Sigmoid colon (tissue), 4 donors: Measurements from ENCODE around the gene RBM12.
A peak's percentile ranks its signal among the peaks of the same experiment; 100 is the strongest.

ENCODE experiments used
- POLR2A ChIP-seq, 2 donors: fragments of 450-650 bp; IDR thresholded peaks; one replicate each; pipeline ENCODE4 v1.6.1; 2016; ENCODE audit warnings: antibody characterized with exemption in 2 of 2, mild to moderate bottlenecking in 2 of 2, moderate library complexity in 2 of 2
- POLR2AphosphoS5 ChIP-seq, 4 donors: sonication (generic); formaldehyde crosslinking; IDR thresholded peaks; one replicate each; pipeline ENCODE4 v1.6.1; 2017; ENCODE audit warnings: antibody characterized with exemption in 4 of 4
- TF ChIP-seq, protein P1 (sequence below), 4 experiments: fragments of 450-650 bp in 3 of 4; fragments of 200-600 bp in 1 of 4; IDR thresholded peaks; one replicate each; pipeline ENCODE4 v1.5.1; 2016 to 2019; ENCODE audit warnings: antibody characterized with exemption in 4 of 4, mild to moderate bottlenecking in 3 of 4, moderate library complexity in 2 of 4

- TF ChIP-seq POLR2A (IDR thresholded peaks at IDR 0.05) (peak; percentile 62 to 72), POLR2AphosphoS5 (IDR thresholded peaks at IDR 0.05) (peak; percentile 75 to 87 (median 80))
- TF ChIP-seq, protein P1, sequence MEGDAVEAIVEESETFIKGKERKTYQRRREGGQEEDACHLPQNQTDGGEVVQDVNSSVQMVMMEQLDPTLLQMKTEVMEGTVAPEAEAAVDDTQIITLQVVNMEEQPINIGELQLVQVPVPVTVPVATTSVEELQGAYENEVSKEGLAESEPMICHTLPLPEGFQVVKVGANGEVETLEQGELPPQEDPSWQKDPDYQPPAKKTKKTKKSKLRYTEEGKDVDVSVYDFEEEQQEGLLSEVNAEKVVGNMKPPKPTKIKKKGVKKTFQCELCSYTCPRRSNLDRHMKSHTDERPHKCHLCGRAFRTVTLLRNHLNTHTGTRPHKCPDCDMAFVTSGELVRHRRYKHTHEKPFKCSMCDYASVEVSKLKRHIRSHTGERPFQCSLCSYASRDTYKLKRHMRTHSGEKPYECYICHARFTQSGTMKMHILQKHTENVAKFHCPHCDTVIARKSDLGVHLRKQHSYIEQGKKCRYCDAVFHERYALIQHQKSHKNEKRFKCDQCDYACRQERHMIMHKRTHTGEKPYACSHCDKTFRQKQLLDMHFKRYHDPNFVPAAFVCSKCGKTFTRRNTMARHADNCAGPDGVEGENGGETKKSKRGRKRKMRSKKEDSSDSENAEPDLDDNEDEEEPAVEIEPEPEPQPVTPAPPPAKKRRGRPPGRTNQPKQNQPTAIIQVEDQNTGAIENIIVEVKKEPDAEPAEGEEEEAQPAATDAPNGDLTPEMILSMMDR (IDR thresholded peaks at IDR 0.05) = no peak
Measured at GRCh38 chr20:35615667-35616464, 48.8 kb downstream of the RBM12 start, which contains the start of gene SPAG4.
